ENCODE measurements around the gene GMDS. TPM values are rescaled to one million over a fixed set of nuclear protein-coding genes. Genes with fewer than 3 reads are reported as not detected.
"Not testable (repeated sequence)": the region's sequence is repeated elsewhere in the genome, so short reads cannot be mapped to it uniquely, and the experiment has no call there.

Gene GMDS
- total RNA-seq, 1 donor from 2014 or later: 7.8 TPM

- no peaks in the 10 kb centered on the region for H3K36me3 ChIP-seq (ENCODE audit: control insufficient read depth in 3 of 3, insufficient read depth in 3 of 3, low read length in 3 of 3)
- H3K9ac ChIP-seq (ENCODE audit: low read depth in 1 of 3, low read length in 3 of 3): no peak overlapping the region
- H3K9me3 ChIP-seq (ENCODE audit: control insufficient read depth in 3 of 3, low read length in 3 of 3): no peaks in the 10 kb centered on the region
- H3K27ac ChIP-seq (ENCODE audit: low read depth, low read length): no peak overlapping the region
- no peaks in the 10 kb centered on the region for H3K27me3 ChIP-seq (ENCODE audit: control insufficient read depth in 3 of 3, insufficient read depth in 3 of 3, low read length in 3 of 3)
- no peak overlapping the region for H3K4me3 ChIP-seq (ENCODE audit: low read length in 3 of 3)
- H3K4me1 ChIP-seq (ENCODE audit: control insufficient read depth in 3 of 3, insufficient read depth in 3 of 3, low read length in 3 of 3): no peaks in the 10 kb centered on the region
These were observed 395.1 kb downstream of the GMDS start for GRCh38 chr6:1850121-1850839.

GRCh38 chr6:1849691-1850090 lies 395.7 kb downstream of the GMDS start:
- H3K9ac ChIP-seq (ENCODE audit: low read depth in 1 of 3, low read length in 3 of 3): no peak overlapping the region
- no peaks in the 10 kb centered on the region for H3K27me3 ChIP-seq (ENCODE audit: control insufficient read depth in 3 of 3, insufficient read depth in 3 of 3, low read length in 3 of 3)
- H3K27ac ChIP-seq (ENCODE audit: low read depth, low read length): no peak overlapping the region
- H3K36me3 ChIP-seq (ENCODE audit: control insufficient read depth in 3 of 3, insufficient read depth in 3 of 3, low read length in 3 of 3): no peaks in the 10 kb centered on the region
- no peaks in the 10 kb centered on the region for H3K9me3 ChIP-seq (ENCODE audit: control insufficient read depth in 3 of 3, low read length in 3 of 3)
- H3K4me1 ChIP-seq (ENCODE audit: control insufficient read depth in 3 of 3, insufficient read depth in 3 of 3, low read length in 3 of 3): no peaks in the 10 kb centered on the region
- no peak overlapping the region for H3K4me3 ChIP-seq (ENCODE audit: low read length in 3 of 3)

DNA sequence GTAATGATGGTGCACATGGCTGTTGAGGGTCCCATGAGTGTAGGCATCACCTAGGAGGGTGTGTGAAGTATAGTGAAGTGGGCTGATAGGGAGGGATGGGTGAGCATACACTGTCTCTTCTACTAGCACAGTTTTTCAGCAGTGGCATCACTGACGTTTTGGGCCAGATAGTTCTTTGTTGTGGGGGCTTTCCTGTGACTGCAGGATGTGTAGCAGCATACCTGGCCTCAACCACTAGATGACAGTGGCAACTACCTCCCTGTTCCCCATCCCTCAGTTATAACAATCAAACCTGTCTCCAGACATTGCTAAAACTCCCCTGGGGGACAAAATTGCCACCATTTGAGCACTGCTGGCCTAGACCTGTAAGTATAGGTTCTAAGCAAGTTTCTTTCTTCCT lies 396.7 kb downstream of the GMDS start:
- Histone ChIP-seq H3K4me1 (ENCODE audit: control insufficient read depth in 3 of 3, insufficient read depth in 3 of 3, low read length in 3 of 3) (no peaks in the 10 kb centered on the region), H3K27ac (ENCODE audit: low read depth, low read length) (no peak overlapping the region), H3K27me3 (ENCODE audit: control insufficient read depth in 3 of 3, insufficient read depth in 3 of 3, low read length in 3 of 3) (no peaks in the 10 kb centered on the region), H3K9me3 (ENCODE audit: control insufficient read depth in 3 of 3, low read length in 3 of 3) (no peaks in the 10 kb centered on the region), H3K9ac (ENCODE audit: low read depth in 1 of 3, low read length in 3 of 3) (no peak overlapping the region), H3K4me3 (ENCODE audit: low read length in 3 of 3) (no peak overlapping the region), H3K36me3 (ENCODE audit: control insufficient read depth in 3 of 3, insufficient read depth in 3 of 3, low read length in 3 of 3) (no peaks in the 10 kb centered on the region)

GRCh38 chr6:1846611-1847010 lies 398.8 kb downstream of the GMDS start:
- no peaks in the 10 kb centered on the region for H3K27me3 ChIP-seq (ENCODE audit: control insufficient read depth in 3 of 3, insufficient read depth in 3 of 3, low read length in 3 of 3)
- H3K36me3 ChIP-seq (ENCODE audit: control insufficient read depth in 3 of 3, insufficient read depth in 3 of 3, low read length in 3 of 3): no peaks in the 10 kb centered on the region
- H3K4me1 ChIP-seq (ENCODE audit: control insufficient read depth in 3 of 3, insufficient read depth in 3 of 3, low read length in 3 of 3): no peaks in the 10 kb centered on the region
- H3K9me3 ChIP-seq (ENCODE audit: control insufficient read depth in 3 of 3, low read length in 3 of 3): no peaks in the 10 kb centered on the region
- H3K4me3 ChIP-seq (ENCODE audit: low read length in 3 of 3): no peak overlapping the region
- no peak overlapping the region for H3K27ac ChIP-seq (ENCODE audit: low read depth, low read length)
- no peak overlapping the region for H3K9ac ChIP-seq (ENCODE audit: low read depth in 1 of 3, low read length in 3 of 3)

GRCh38 chr6:1845543-1845942 lies 399.9 kb downstream of the GMDS start:
- H3K36me3 ChIP-seq (ENCODE audit: control insufficient read depth in 3 of 3, insufficient read depth in 3 of 3, low read length in 3 of 3); H3K27me3 ChIP-seq (ENCODE audit: control insufficient read depth in 3 of 3, insufficient read depth in 3 of 3, low read length in 3 of 3); H3K27ac ChIP-seq (ENCODE audit: low read depth, low read length); H3K9me3 ChIP-seq (ENCODE audit: control insufficient read depth in 3 of 3, low read length in 3 of 3); H3K4me3 ChIP-seq (ENCODE audit: low read length in 3 of 3); H3K9ac ChIP-seq (ENCODE audit: low read depth in 1 of 3, low read length in 3 of 3); H3K4me1 ChIP-seq (ENCODE audit: control insufficient read depth in 3 of 3, insufficient read depth in 3 of 3, low read length in 3 of 3): not testable (repeated sequence)

GRCh38 chr6:1842334-1842733 lies 403.1 kb downstream of the GMDS start:
- Histone ChIP-seq H3K9me3 (ENCODE audit: control insufficient read depth in 3 of 3, low read length in 3 of 3) (no peaks in the 10 kb centered on the region), H3K27ac (ENCODE audit: low read depth, low read length) (no peak overlapping the region), H3K27me3 (ENCODE audit: control insufficient read depth in 3 of 3, insufficient read depth in 3 of 3, low read length in 3 of 3) (no peaks in the 10 kb centered on the region), H3K4me3 (ENCODE audit: low read length in 3 of 3) (no peak overlapping the region), H3K36me3 (ENCODE audit: control insufficient read depth in 3 of 3, insufficient read depth in 3 of 3, low read length in 3 of 3) (no peaks in the 10 kb centered on the region), H3K4me1 (ENCODE audit: control insufficient read depth in 3 of 3, insufficient read depth in 3 of 3, low read length in 3 of 3) (no peaks in the 10 kb centered on the region), H3K9ac (ENCODE audit: low read depth in 1 of 3, low read length in 3 of 3) (no peak overlapping the region)

- Histone ChIP-seq H3K9me3 (ENCODE audit: control insufficient read depth in 3 of 3, low read length in 3 of 3) (no peaks in the 10 kb centered on the region), H3K36me3 (ENCODE audit: control insufficient read depth in 3 of 3, insufficient read depth in 3 of 3, low read length in 3 of 3) (no peaks in the 10 kb centered on the region), H3K27me3 (ENCODE audit: control insufficient read depth in 3 of 3, insufficient read depth in 3 of 3, low read length in 3 of 3) (no peaks in the 10 kb centered on the region), H3K9ac (ENCODE audit: low read depth in 1 of 3, low read length in 3 of 3) (no peak overlapping the region), H3K4me1 (ENCODE audit: control insufficient read depth in 3 of 3, insufficient read depth in 3 of 3, low read length in 3 of 3) (no peaks in the 10 kb centered on the region), H3K27ac (ENCODE audit: low read depth, low read length) (peak overlapping the region; percentile 6), H3K4me3 (ENCODE audit: low read length in 3 of 3) (no peak overlapping the region)
These were observed 404.3 kb downstream of the GMDS start for GRCh38 chr6:1841136-1841535.

DNA sequence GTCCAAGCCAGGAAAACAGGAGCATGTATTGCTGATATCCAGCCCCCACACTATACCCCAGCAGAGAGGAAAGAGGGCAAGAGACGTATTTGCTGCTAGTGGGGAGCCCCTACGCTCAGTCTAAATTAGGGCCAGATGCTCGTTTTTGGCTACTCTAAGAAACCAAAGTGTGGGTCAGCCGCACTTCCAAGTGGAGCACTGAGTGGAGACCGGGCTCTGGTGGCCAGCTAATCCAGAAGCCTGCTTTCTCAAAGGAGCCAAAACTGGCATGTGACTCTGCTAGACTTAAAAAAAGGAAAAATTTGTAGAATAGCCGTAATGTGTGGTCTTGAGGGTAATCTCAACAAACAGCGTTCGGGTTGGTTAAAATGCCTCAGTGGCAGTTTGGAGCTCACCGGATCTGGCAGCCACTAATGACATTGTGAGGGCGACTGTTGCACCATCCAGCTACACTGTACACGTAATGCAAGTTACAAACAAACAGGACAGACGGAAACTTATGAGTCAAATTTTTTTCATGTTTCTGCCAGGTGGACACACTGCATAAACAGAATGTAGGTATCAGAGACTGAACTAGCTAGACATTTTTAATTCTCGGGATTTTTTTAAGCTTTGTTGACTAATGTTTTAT lies 404.8 kb downstream of the GMDS start:
- Histone ChIP-seq H3K36me3 (ENCODE audit: control insufficient read depth in 3 of 3, insufficient read depth in 3 of 3, low read length in 3 of 3) (no peaks in the 10 kb centered on the region), H3K9ac (ENCODE audit: low read depth in 1 of 3, low read length in 3 of 3) (no peak overlapping the region), H3K27me3 (ENCODE audit: control insufficient read depth in 3 of 3, insufficient read depth in 3 of 3, low read length in 3 of 3) (no peaks in the 10 kb centered on the region), H3K27ac (ENCODE audit: low read depth, low read length) (peak overlapping the region; percentile 6), H3K9me3 (ENCODE audit: control insufficient read depth in 3 of 3, low read length in 3 of 3) (no peaks in the 10 kb centered on the region), H3K4me1 (ENCODE audit: control insufficient read depth in 3 of 3, insufficient read depth in 3 of 3, low read length in 3 of 3) (no peaks in the 10 kb centered on the region), H3K4me3 (ENCODE audit: low read length in 3 of 3) (no peak overlapping the region)

DNA sequence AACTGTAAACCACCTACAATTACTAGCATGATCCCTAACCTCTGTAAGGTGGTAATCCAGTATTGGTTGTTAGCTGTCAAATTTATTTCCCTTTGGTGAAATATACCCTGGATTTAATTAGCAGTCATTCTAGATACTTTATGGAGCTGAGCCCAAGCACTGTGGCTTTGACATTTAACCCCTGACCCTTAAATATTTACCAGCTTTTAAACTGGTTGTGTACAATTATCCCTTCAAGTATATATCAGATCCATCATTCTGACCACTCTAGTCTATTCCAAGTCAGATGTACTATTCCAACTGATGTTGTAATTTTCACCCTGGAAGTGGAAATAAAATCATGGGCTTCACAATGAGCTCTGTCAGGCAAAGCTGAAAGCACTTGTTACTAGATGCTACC lies 406.0 kb downstream of the GMDS start:
- Histone ChIP-seq H3K27ac (ENCODE audit: low read depth, low read length) (no peak overlapping the region), H3K9me3 (ENCODE audit: control insufficient read depth in 3 of 3, low read length in 3 of 3) (no peaks in the 10 kb centered on the region), H3K36me3 (ENCODE audit: control insufficient read depth in 3 of 3, insufficient read depth in 3 of 3, low read length in 3 of 3) (no peaks in the 10 kb centered on the region), H3K9ac (ENCODE audit: low read depth in 1 of 3, low read length in 3 of 3) (no peak overlapping the region), H3K27me3 (ENCODE audit: control insufficient read depth in 3 of 3, insufficient read depth in 3 of 3, low read length in 3 of 3) (no peaks in the 10 kb centered on the region), H3K4me3 (ENCODE audit: low read length in 3 of 3) (no peak overlapping the region), H3K4me1 (ENCODE audit: control insufficient read depth in 3 of 3, insufficient read depth in 3 of 3, low read length in 3 of 3) (no peaks in the 10 kb centered on the region)

- Histone ChIP-seq H3K9me3 (ENCODE audit: control insufficient read depth in 3 of 3, low read length in 3 of 3) (no peaks in the 10 kb centered on the region), H3K9ac (ENCODE audit: low read depth in 1 of 3, low read length in 3 of 3) (no peak overlapping the region), H3K4me3 (ENCODE audit: low read length in 3 of 3) (no peak overlapping the region), H3K27ac (ENCODE audit: low read depth, low read length) (no peak overlapping the region), H3K36me3 (ENCODE audit: control insufficient read depth in 3 of 3, insufficient read depth in 3 of 3, low read length in 3 of 3) (no peaks in the 10 kb centered on the region), H3K4me1 (ENCODE audit: control insufficient read depth in 3 of 3, insufficient read depth in 3 of 3, low read length in 3 of 3) (no peaks in the 10 kb centered on the region), H3K27me3 (ENCODE audit: control insufficient read depth in 3 of 3, insufficient read depth in 3 of 3, low read length in 3 of 3) (no peaks in the 10 kb centered on the region)
These were observed 406.7 kb downstream of the GMDS start for GRCh38 chr6:1838604-1839213.

All from skeletal muscle tissue (tissue), 4 donors.